ENCODE data around the gene XPOT.

Gene XPOT

GRCh38 chr12:64470495-64470894 is 66.3 kb downstream of the XPOT start:
- no peak for DNase-seq

GRCh38 chr12:64473176-64473575 is 69.0 kb downstream of the XPOT start:
- no peak for DNase-seq

DNA sequence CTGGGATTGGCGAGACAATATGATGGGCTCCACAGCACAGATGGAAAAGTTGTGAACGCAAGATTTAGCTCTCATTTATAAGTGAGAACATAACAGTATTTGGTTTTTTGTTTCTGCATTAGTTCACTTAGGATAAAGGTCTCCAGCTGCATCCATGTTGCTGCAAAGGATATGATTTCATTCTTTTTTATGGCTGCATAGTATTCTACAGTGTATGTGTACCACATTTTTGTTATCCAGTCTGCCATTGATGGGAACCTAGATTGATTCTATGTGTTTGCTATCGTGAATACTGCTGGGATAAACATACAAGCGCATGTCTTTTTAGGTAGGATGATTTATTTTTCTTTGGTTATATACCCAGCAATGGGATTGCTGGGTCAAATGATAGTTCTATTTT is 71.3 kb downstream of the XPOT start:
- no peak for DNase-seq

- DNase-seq, result no peak
Observed at GRCh38 chr12:64476844-64477243, 72.7 kb downstream of the XPOT start.

- no peak for DNase-seq
Observed at GRCh38 chr12:64478661-64479060, 74.5 kb downstream of the XPOT start.

DNA sequence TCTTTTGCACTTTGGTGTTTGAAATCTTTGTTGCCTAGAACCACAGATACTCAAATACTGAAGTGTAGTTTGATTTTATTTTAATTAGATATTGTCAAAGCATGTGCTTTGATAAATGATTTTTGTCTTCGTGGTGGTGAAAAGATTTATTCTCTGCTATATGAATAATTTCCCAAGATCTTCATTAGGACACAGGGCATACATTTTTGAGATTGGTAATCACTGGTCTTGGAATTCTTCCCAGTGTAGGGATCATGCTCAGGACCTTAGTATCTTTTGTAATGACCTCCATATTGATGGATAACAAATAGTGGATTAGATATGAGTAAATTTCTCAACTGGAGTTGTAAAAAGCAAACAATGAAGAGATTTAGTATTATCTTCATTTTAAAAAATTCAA is 76.0 kb downstream of the XPOT start:
- DNase-seq, result no peak

GRCh38 chr12:64486657-64487056 is 82.5 kb downstream of the XPOT start:
- no peak for DNase-seq

DNA sequence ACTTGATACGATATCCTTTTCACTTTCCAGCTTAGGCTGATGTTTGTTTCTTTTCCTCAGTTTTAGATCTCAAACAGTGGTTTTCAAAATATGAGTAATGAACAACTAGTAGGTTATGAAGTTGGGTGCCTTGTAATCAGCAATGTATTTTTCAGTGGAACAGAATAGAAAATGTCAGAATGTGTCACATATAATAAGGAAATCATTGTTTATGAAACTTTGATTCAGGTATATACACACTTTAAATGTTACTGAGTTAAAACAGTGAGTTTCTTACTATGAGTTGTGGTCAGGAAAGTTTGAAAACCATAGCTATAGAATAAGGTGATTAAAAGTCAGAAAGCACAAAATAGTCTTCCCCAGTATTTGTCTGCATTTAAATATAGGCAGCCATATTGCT is 87.5 kb downstream of the XPOT start:
- no peak for DNase-seq

GRCh38 chr12:64493513-64493912 is 89.3 kb downstream of the XPOT start:
- DNase-seq, result no peak

GRCh38 chr12:64494998-64495729 is 91.0 kb downstream of the XPOT start:
- no peak for DNase-seq

DNA sequence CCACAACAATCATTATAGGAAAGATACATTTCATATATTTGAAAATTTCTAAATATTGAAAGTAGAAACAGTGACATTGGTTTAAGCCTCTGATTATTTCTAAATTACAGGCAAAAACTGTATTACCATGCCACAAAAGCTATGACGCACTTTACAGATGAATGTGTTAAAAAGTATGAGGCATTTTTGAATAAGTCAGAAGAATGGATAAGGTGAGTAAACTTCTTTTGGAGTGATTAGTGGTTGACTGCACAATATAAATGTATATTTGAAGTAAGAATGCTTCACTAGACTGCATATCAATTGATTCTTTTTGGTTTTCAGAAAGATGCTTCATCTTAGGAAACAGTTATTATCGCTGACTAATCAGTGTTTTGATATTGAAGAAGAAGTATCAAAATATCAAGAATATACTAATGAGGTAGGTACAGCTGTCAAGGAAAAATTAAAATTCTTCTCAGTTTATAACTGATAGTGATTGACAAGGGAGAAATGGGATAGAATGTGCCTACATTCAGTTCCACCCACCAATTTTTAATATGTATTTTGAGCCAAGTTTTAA is 92.7 kb downstream of the XPOT start:
- DNase-seq, result no peak

GRCh38 chr12:64497484-64497883 is 93.3 kb downstream of the XPOT start:
- no peak for DNase-seq

DNA sequence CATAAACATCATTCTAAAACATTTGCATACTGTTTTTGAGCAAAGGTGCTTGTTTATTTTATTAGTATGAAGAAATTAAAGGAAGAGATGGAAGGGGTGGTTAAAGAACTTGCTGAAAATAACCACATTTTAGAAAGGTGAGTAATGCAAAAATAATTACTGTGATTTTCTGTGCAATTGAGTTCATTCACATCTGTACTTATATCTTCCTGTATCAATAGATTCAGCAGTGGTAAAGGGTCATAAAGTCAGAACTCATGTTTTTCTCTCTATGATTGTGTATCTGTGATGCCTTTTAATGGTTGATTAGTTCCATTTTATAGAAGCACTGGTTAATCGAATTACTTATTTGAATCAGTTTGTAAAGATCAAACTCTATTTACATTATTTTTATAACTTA is 93.7 kb downstream of the XPOT start:
- DNase-seq, result no peak

DNA sequence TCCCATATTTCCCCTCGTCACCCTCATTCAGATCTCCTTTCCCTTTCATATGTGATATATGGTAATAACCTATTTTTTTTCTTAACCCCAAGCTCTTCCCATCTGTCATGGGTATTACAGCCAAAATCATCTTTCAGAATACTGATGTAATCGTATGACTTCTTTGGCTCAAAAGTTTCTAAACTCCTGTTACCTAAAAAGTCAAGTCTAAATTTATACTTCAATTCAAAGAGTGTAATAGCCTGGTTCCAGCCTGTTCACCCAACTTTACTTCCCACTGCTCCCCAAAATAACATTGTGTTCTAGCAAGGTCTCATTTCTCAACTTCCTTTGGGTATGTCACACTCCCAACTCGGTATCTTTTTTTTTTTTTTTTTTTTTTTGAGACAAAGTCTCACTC is 96.2 kb downstream of the XPOT start:
- DNase-seq, result peak; percentile 71
